ENCODE measurements around the gene PSPN. TPM values are rescaled to one million over a fixed set of nuclear protein-coding genes. Genes with fewer than 3 reads are reported as not detected.
A peak's percentile ranks its signal among the peaks of the same experiment; 100 is the strongest.
"Not testable (repeated sequence)": the region's sequence is repeated elsewhere in the genome, so short reads cannot be mapped to it uniquely, and the experiment has no call there.

PSPN gene
- total and polyA plus RNA-seq, 12 donors = 0.48 to 3.6 (median 1.2) TPM

- no peak for TF ChIP-seq POLR2A (IDR thresholded peaks at IDR 0.05)
- peak in 5 of 6 experiments; percentile 5 to 59 (median 40) for TF ChIP-seq CTCF (IDR thresholded peaks at IDR 0.05)
- 45 to 62% (median 52%) methylated on average over 4 of the region's 4 CpGs for WGBS, 4 donors
Observed at GRCh38 chr19:6354098-6354674, 21.5 kb downstream of the PSPN start.

GRCh38 chr19:6352381-6353165, 23.2 kb downstream of the PSPN start:
- intact Hi-C loops (cut with DNase I) = no loop called here
- H3K27ac ChIP-seq = no peak overlapping the region
- WGBS, 4 donors = 81 to 96% (median 94%) methylated on average over 2 of the region's 2 CpGs
- H3K36me3 ChIP-seq (replicated peaks in 1 of 2) = no peaks in the 10 kb centered on the region
- H3K4me3 ChIP-seq = no peak overlapping the region
- H3K4me1 ChIP-seq (replicated peaks in 1 of 2) = no peaks in the 10 kb centered on the region
- no peaks in the 10 kb centered on the region for H3K27me3 ChIP-seq
- DNase-seq = no peak
- no peaks in the 10 kb centered on the region for H3K9me3 ChIP-seq (replicated peaks in 1 of 3)
- TF ChIP-seq POLR2A (IDR thresholded peaks at IDR 0.05) = no peak
- TF ChIP-seq CTCF (IDR thresholded peaks at IDR 0.05) = no peak

More at GRCh38 chr19:6354098-6354674, 21.5 kb downstream of the PSPN start:
- no peaks in the 10 kb centered on the region for H3K9me3 ChIP-seq (replicated peaks in 1 of 3)
- no peak for DNase-seq
- H3K27ac ChIP-seq = no peak overlapping the region
- H3K36me3 ChIP-seq (replicated peaks in 1 of 2) = no peaks in the 10 kb centered on the region
- no peak overlapping the region for H3K4me3 ChIP-seq
- no peaks in the 10 kb centered on the region for H3K27me3 ChIP-seq
- intact Hi-C loops (cut with DNase I) = no loop called here
- H3K4me1 ChIP-seq (replicated peaks in 1 of 2) = no peaks in the 10 kb centered on the region

DNA sequence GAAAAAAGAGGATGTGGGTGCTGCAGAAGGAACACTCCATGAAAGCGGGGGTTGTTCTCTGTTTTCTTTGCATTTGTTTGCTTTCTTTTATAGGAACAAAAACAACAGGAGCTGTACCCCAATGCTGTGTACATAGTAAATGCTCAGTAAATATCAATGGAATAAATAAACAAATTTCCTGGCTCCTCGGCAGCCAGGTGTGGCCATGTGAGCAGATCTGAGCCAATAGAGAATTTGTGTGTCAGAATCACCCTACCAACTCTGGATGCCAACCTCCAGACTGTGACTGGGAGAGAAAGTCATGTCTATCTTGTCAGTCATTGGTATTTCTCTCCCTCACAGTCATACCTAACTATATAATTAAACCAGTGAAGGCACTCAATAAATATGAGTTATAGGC, 25.0 kb downstream of the PSPN start:
- no peaks in the 10 kb centered on the region for H3K27me3 ChIP-seq
- H3K4me1 ChIP-seq (replicated peaks in 1 of 2) = no peaks in the 10 kb centered on the region
- no peak for DNase-seq
- TF ChIP-seq POLR2A (IDR thresholded peaks at IDR 0.05) (no peak), CTCF (IDR thresholded peaks at IDR 0.05) (no peak)
- 72 to 85% (median 80%) methylated on average over 2 of the region's 2 CpGs for WGBS, 4 donors
- H3K36me3 ChIP-seq (replicated peaks in 1 of 2) = no peaks in the 10 kb centered on the region
- no peaks in the 10 kb centered on the region for H3K9me3 ChIP-seq (replicated peaks in 1 of 3)
- intact Hi-C loops (cut with DNase I) = no loop called here
- H3K4me3 ChIP-seq = no peak overlapping the region
- H3K27ac ChIP-seq = no peak overlapping the region

DNA sequence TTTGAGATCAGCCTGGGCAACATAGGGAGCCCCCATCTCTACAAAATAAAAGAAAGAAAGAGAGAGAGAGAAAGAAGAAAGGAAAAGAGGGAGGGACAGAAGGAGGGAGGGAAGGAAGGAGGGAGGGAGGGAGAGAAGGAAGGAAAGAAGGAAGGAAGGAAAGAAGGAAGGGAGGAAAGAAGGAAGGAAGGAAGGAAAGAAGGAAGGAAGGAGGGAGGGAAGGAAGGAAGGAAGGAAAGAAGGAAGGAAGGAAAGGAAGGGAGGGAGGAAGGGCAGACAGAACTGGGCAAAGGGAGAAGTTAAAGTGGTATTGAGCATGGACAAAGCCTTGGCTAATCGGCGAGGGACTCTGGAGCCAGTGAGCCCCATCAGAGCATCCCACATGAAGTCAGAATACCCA, 26.5 kb downstream of the PSPN start:
- WGBS, 4 donors = 70 to 80% (median 79%) methylated on average over 2 of the region's 2 CpGs
- H3K27ac ChIP-seq; H3K4me1 ChIP-seq (replicated peaks in 1 of 2); DNase-seq; H3K9me3 ChIP-seq (replicated peaks in 1 of 3); intact Hi-C loops (cut with DNase I); H3K4me3 ChIP-seq; H3K27me3 ChIP-seq; H3K36me3 ChIP-seq (replicated peaks in 1 of 2): not testable (repeated sequence)

Measured in adrenal gland (tissue), 12 donors.